Activated naive CD4-positive, alpha-beta T cell treated with anti-CD3 and anti-CD28 coated beads, Interleukin-2, amount 50 U/mL, for 72 hours (primary cell): Measurements from ENCODE around the gene DACT1. TPM values are rescaled to one million over a fixed set of nuclear protein-coding genes. Genes with fewer than 3 reads are reported as not detected.
A peak's percentile ranks its signal among the peaks of the same experiment; 100 is the strongest.

Experiments used
- ATAC-seq, 2 donors: fragments of 150-1000 bp; cut with Tn5 transposase; 2 replicates each; pipeline ENCODE4 v1.10.0; 2021; ENCODE audit warnings: mild to moderate bottlenecking in 2 of 2, moderate library complexity in 2 of 2
- DNase-seq, 2 donors: peaks; one replicate each; pipeline ENCODE4 v3.0.0; 2021 to 2022; ENCODE audit warnings: low spot score in 2 of 2
- H3K27ac Mint-ChIP-seq, 2 donors: one replicate each; pipeline ENCODE4 v1.8.0; 2022; ENCODE audit warnings: mild to moderate bottlenecking in 2 of 2, mixed read lengths in 2 of 2
- H3K36me3 Mint-ChIP-seq, 2 donors: one replicate each; pipeline ENCODE4 v1.8.0; 2022; ENCODE audit warnings: mixed read lengths in 2 of 2
- H3K9me3 Mint-ChIP-seq, 2 donors: one replicate each; pipeline ENCODE4 v1.8.0; 2022; ENCODE audit warnings: mixed read lengths in 2 of 2
- total RNA-seq, 2 donors: library from RNA; stranded (reverse); gene quantifications; one replicate each; pipeline ENCODE4 v1.2.3, GENCODE V29; 2022

DACT1 gene
- total RNA-seq, 2 donors from 2014 or later: 1.7 to 12.2 TPM

DNA sequence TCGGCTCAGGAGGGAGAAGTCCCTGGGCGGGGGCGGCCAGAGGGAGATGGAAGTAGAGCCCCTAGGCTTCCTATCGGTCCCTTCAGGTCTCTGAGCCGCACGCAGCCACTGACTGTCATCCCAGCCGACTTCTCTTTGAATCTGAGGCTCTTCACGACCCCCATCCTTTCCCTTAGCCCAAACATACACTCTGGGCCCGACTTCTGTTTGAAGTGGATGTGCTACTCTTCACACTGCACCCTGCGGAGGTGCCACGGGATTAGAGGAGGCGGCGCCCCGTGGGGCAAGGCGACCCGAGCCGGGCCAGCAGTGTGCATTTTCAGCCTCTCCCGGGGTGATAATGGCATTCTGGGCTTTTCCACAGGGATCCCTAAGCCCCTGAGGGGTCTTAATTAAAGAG lies 6.0 kb upstream of the DACT1 start:
- H3K36me3 Mint-ChIP-seq: no peaks in the 10 kb centered on the region
- H3K9me3 Mint-ChIP-seq: no peaks in the 10 kb centered on the region
- DNase-seq (no peak), ATAC-seq (no peak)
- no peak overlapping the region for H3K27ac Mint-ChIP-seq

DNA sequence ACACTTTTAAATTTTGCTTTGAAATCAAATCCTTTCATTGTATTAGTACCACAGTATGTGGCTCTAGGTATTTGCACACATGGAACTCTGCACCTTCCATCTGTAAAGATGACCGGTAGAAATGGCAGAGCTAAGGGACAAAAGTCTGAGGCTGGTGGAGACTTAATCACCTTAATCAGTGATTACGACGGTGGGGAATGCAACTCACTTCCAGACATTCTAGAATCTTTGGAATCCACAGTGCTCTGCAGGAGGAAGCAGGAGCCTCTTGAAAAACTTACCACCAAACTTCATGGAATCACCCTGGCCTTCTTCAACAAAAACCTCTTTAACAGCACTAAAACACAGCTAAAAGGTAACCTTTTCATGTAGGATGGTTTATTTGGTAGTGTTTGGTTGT lies 3.9 kb upstream of the DACT1 start:
- no peaks in the 10 kb centered on the region for H3K9me3 Mint-ChIP-seq
- ATAC-seq (no peak), DNase-seq (no peak)
- H3K27ac Mint-ChIP-seq: no peak overlapping the region
- H3K36me3 Mint-ChIP-seq: peaks cover 0 to 5% of the 10 kb centered on the region in 2 donors

DNA sequence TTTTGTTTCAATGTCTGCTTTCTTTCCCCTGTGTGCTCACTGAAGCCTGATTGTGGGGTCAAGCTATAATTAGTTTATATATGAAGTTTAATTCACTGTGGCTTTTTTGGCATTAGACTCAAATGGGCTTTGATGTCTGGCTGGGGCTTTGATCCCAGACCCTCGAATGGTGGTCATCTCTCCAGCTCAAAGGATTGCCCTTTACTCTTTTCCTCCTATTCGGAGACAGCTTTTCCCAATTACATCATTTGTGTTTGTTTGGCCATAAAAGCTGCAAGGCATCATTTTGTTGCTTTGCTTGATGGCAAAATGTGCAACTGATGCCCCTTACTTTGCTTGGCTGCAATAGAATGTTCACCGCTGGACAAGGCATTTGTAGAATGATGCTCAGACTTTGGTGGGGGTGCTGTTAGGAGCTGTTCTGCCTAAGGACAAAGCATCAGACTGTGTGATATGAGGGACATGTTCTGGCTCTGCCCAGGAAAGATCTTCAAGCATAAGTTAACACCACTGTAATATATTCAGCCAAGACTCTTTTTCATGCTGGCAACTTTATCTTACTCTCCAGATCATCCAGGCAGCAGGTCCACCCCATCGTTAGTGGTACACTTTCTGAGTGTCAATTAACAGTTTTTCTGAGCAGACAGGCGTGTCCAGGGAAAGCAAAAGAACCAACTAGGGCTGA lies 3.2 kb upstream of the DACT1 start:
- ATAC-seq (no peak), DNase-seq (no peak)
- no peak overlapping the region for H3K27ac Mint-ChIP-seq

DNA sequence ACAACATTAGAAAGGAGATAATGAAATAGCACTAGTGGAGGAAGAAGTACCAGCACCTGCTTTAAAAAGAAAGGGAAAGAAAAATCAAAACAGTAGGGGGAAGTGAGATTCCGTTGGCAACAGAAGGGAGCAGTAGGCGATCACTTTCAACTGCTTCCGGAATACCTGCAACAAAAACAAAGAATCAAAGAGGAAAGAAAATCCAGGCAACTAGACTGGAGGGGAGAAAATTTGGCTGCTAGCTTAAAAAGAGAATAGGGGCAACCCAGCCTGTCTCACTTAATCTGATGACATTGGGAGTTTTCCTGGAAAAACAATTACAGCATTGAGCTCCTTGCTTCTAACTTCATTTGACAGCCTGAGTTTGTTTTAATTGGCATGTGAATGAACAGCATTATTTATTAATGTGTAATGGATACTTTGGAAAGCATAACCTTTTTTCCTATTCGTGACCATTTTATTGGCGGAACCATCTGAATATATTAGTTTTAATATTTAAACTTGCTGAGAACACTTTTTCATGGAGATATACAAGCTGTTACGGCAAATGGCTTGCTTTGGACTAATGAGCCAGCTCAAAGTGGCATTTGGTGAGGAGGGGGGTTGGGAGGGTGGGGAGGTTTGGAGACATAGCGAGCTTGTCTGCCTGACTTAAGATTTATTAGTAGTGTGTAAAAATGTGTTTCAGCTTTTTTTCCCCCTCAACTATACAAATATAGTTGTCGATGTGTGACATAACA lies 2.5 kb upstream of the DACT1 start:
- Mint-ChIP-seq H3K27ac (peak overlapping the region in 1 of 2 donors; percentile 29), H3K36me3 (peaks cover 0 to 5% of the 10 kb centered on the region in 2 donors), H3K9me3 (no peaks in the 10 kb centered on the region)
- ATAC-seq (no peak), DNase-seq (no peak)

More for the DNA sequence above, 3.2 kb upstream of the DACT1 start:
- Mint-ChIP-seq H3K36me3 (peaks cover 0 to 5% of the 10 kb centered on the region in 2 donors), H3K9me3 (no peaks in the 10 kb centered on the region)

DNA sequence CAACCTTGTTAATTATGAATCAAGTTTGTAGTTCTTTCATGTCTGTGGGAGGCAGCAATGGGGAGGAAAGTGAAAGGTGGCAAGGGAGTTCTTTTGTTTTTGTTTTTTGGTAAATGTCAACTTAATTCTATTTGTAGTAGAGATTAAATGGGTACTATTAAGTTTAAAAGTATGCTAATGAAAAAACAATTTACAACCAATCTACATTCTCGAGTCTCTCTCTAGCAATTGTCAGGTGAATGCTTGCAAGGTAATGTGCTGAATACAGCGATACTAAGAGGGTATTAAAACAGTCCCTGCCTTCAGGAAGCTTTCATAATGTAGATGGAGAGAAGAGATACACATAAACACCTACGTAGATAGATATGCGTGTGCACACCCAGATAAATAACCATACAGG lies 1.6 kb upstream of the DACT1 start:
- ATAC-seq (no peak), DNase-seq (no peak)
- Mint-ChIP-seq H3K9me3 (no peaks in the 10 kb centered on the region), H3K36me3 (peaks cover under 1 to 5% of the 10 kb centered on the region in 2 donors), H3K27ac (no peak overlapping the region)

DNA sequence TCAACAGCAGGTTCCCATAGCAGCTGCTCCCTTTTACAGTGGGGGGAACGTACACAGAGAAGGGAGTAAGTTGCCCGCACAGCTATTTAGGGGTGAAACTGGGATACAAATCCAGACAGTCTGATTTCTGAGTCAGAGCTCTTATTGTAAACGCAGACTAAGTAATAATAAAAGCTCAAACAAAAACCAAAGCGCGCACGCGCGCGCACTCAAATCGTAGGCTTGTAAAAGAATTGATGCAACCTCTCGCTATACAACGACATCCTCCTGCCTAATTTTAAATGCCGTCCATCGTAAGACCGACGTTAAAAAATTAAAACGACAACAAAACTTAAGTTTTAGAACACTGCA lies 747 bp upstream of the DACT1 start:
- peaks cover 5% of the 10 kb centered on the region in 2 donors for H3K36me3 Mint-ChIP-seq
- H3K9me3 Mint-ChIP-seq: no peaks in the 10 kb centered on the region
- DNase-seq: peak in 1 of 2 donors; percentile 45
- peak overlapping the region; percentile 90 to 93 for H3K27ac Mint-ChIP-seq
- peak; percentile 9 to 25 for ATAC-seq

DNA sequence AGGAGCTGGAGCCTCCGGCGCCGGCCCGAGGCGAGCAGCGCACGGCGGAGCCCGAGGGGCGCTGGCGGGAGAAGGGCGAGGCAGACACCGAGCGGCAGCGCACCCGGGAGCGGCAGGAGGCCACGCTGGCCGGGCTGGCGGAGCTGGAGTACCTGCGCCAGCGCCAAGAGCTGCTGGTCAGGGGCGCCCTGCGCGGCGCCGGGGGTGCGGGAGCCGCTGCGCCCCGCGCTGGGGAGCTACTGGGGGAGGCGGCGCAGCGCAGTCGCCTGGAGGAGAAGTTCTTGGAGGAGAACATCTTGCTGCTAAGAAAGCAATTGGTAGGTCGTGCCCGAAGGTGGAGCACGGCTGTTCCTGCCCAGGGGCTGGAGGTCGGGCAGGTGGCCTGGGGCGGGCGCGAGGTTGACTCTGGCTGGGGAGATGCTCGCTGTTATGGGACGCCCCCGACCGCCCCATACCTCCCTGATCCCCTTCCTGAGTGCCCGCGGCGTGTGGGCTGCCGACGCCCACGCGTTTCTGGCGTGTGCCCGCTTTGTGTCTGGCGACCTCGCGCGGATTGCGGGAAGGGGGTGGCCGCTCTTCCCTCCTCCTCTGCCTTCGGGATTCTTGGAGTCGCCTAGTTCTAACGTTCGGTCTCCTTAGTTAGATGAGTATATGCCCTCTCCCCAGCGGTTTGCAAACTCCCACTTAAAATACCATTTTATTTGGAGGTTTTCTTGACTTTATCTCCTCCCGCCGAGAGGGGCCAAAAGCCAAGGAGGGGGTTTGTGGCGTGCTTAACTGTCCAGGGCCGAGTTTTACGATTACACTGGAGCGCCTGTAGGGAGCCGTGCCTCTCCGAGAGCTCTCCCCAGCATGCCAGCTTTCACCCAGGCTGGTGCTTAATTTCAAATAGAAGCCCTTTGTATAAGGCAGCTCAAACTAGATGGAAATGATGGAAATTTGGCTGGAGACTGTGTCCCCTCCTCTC lies 752 bp downstream of the DACT1 start:
- peak overlapping the region in 1 of 2 donors; percentile 65 for H3K27ac Mint-ChIP-seq

DNA sequence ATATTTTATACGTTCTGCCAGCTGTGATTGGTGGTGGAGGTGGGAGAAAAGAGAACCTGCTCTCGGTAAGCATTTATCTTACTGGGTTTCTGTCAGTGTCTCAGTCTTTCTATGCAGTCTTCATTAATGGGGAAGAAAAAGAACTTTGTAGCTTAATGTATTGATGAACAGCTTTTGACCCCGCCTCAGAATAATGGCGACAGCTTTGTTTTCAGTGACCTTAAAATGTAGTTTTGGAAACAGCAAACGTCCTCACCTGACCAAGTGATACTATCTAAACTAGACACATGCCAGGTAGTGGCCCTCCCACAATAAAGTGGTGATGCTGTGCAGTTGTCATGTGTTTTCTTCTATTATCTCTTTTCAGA lies 1.4 kb downstream of the DACT1 start:
- peaks cover 5 to 20% of the 10 kb centered on the region in 2 donors for H3K36me3 Mint-ChIP-seq
- DNase-seq (no peak), ATAC-seq (no peak)
- no peaks in the 10 kb centered on the region for H3K9me3 Mint-ChIP-seq
- H3K27ac Mint-ChIP-seq: peak overlapping the region in 1 of 2 donors; percentile 65

More for the DNA sequence above, 752 bp downstream of the DACT1 start:
- DNase-seq: peak; percentile 36 to 58
- peak; percentile 39 to 49 for ATAC-seq
- Mint-ChIP-seq H3K9me3 (no peaks in the 10 kb centered on the region), H3K36me3 (peaks cover 5 to 16% of the 10 kb centered on the region in 2 donors)

DNA sequence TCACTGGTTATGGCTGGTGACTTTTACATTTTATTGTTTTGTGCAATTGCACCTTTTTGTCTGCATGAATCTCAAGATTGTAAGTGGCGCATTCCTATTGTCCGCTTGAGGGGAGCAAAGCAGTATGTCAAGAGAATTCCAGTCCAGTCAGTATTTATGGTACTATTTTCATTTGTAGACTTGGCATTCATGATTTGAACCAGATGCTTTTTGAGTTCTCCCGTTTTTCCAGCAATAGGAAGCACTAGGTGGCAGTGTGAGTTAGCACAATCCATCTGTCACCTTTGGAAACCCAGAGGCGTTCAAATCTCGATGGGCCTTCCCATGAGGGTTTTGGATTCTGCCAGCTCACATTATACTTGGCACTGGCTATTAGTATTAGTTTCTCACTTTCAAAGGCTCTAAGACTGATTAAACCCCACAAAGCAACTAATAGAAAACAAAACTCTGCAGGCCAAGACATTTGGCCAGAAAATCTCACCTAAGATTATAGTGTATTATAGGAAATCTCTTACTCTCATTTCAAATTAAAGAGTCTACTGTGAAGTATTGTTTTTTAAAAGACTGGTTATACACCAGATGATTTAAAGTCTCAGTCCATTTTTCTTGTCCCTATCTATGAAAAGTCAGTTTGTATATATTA lies 2.2 kb downstream of the DACT1 start:
- Mint-ChIP-seq H3K36me3 (peaks cover 5 to 21% of the 10 kb centered on the region in 2 donors), H3K9me3 (no peaks in the 10 kb centered on the region), H3K27ac (peak overlapping the region in 1 of 2 donors; percentile 65)
- ATAC-seq (no peak), DNase-seq (peak in 1 of 2 donors; percentile 10)

DNA sequence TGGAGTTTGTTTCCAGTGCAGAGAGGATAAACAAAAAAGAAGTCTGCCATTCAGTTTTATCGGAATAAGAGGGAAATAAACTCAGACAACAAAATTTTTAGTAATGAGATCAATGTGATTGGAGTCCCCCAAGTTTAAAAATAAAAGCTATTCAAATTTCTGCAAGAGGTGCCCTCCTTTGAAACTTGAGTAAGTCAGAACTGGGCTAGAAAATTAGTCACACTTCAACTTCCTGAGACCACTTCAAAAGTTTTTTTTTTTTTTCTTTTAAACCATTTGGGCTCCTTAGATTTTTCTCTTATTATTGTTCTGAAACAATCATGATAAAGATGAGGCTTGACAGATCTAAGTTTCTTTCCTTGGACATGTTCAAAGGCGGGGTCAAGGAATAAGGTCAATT lies 3.2 kb downstream of the DACT1 start:
- ATAC-seq (peak; percentile 17 to 24), DNase-seq (no peak)
- Mint-ChIP-seq H3K27ac (peak overlapping the region in 1 of 2 donors; percentile 62), H3K36me3 (peaks cover 14 to 28% of the 10 kb centered on the region in 2 donors), H3K9me3 (no peaks in the 10 kb centered on the region)

DNA sequence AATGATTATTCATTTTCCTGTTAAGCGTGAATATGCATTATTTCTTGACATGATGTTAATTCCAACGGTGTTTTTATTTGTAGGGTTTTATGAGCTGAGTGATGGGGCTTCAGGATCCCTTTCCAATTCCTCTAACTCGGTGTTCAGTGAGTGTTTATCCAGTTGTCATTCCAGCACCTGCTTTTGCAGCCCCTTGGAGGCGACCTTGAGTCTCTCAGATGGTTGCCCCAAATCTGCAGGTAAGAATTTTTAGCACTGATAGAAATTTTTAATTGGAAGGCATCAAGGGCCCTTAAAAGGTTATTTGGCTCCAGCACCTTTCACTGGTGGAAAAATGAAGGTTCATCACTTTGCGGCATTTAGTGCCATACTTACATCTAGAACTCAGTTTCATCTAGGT lies 3.7 kb downstream of the DACT1 start:
- Mint-ChIP-seq H3K27ac (no peak overlapping the region), H3K36me3 (peaks cover 17 to 28% of the 10 kb centered on the region in 2 donors), H3K9me3 (no peaks in the 10 kb centered on the region)
- no peak for DNase-seq
- ATAC-seq: no peak

DNA sequence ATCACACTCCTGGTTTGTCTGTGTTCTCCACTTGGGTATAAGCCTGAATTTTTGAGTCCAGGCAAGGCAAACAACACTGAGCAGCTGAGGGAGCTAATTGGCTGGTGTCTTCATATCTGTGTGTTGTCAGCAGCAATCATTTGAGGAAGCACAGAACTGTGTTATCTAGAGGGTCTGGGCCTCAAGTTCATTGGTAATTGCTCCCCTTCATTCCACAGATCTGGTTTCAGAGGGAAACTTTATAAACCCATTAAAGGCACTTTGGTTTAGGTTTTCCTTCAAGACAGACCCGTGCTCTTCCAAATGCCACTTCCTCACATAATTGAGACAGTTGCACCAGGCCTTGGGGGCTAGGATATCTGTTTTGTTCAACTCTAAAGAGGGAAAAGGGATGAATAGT lies 5.6 kb downstream of the DACT1 start:
- DNase-seq: no peak
- Mint-ChIP-seq H3K27ac (no peak overlapping the region), H3K9me3 (no peaks in the 10 kb centered on the region), H3K36me3 (peaks cover 19 to 40% of the 10 kb centered on the region in 2 donors)
- no peak for ATAC-seq

DNA sequence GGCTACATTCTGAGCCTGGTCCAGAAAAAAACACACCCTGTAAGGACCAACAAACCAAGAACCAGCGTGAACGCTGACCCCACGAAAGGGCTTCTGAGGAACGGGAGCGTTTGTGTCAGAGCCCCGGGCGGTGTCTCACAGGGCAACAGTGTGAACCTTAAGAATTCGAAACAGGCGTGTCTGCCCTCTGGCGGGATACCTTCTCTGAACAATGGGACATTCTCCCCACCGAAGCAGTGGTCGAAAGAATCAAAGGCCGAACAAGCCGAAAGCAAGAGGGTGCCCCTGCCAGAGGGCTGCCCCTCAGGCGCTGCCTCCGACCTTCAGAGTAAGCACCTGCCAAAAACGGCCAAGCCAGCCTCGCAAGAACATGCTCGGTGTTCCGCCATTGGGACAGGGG lies 7.9 kb downstream of the DACT1 start:
- H3K27ac Mint-ChIP-seq: no peak overlapping the region

DNA sequence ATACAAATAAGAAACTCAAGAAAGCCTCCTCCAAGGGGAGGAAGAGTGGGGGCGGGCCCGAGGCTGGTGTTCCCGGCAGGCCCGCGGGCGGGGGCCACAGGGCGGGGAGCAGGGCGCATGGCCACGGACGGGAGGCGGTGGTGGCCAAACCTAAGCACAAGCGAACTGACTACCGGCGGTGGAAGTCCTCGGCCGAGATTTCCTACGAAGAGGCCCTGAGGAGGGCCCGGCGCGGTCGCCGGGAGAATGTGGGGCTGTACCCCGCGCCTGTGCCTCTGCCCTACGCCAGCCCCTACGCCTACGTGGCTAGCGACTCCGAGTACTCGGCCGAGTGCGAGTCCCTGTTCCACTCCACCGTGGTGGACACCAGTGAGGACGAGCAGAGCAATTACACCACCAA lies 8.7 kb downstream of the DACT1 start:
- ATAC-seq (no peak), DNase-seq (no peak)
- Mint-ChIP-seq H3K9me3 (no peaks in the 10 kb centered on the region), H3K27ac (no peak overlapping the region), H3K36me3 (peaks cover 19 to 41% of the 10 kb centered on the region in 2 donors)

More for the DNA sequence above, 7.9 kb downstream of the DACT1 start:
- DNase-seq: no peak
- peaks cover 19 to 44% of the 10 kb centered on the region in 2 donors for H3K36me3 Mint-ChIP-seq
- H3K9me3 Mint-ChIP-seq: no peaks in the 10 kb centered on the region
- ATAC-seq: no peak

DNA sequence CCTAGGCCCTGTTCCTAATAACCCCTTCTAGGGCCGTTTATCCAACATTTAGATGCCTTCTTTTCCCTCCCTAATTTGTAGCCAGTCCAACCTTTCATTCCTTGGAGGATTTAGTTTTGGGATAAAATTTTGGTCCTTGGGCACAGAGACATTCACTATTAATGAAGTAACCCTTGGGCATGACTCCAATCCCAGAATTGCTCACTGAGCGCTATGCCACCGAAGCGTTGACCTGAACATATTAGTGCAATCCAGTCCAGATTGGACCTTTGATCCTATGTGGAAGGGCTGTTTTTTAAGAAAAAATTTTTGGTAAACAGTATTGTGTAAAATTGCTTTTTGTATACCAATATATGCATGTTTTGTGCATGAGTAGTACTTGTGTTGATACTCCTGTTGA lies 10.0 kb downstream of the DACT1 start:
- peaks cover 19 to 37% of the 10 kb centered on the region in 2 donors for H3K36me3 Mint-ChIP-seq
- H3K27ac Mint-ChIP-seq: no peak overlapping the region
- ATAC-seq: no peak
- no peaks in the 10 kb centered on the region for H3K9me3 Mint-ChIP-seq
- no peak for DNase-seq

DNA sequence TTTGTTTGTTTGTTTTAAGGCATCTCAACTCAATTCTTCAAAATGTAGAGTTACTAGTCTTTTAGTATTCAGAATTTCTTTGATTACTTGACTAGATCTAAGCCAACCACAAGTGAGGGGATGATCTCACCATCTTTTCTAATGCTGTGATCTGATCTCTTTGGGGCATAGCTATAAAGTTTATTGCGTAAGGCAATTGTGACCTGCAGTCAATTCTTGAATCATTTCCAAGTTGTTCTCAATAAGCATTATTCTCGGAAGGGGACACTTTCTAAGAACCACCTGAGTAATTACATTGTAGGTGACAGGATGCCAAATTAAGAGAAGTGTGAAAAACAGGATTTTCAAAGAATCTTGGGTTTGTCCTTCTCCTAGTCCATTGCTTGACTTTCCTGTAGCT lies 13.1 kb downstream of the DACT1 start:
- peak in 1 of 2 donors; percentile 75 for ATAC-seq

More for the DNA sequence above, 13.1 kb downstream of the DACT1 start:
- no peaks in the 10 kb centered on the region for H3K9me3 Mint-ChIP-seq
- no peak for DNase-seq
- H3K36me3 Mint-ChIP-seq: peaks cover 10 to 18% of the 10 kb centered on the region in 2 donors
- H3K27ac Mint-ChIP-seq: no peak overlapping the region
